H9 (cell line): ENCODE measurements around the gene NCOR2. TPM values are rescaled to one million over a fixed set of nuclear protein-coding genes. Genes with fewer than 3 reads are reported as not detected.

ENCODE experiments used
- DNase-seq: peaks from one replicate; pipeline ENCODE4 v3.0.0-alpha.2; 2017
- H2AFZ ChIP-seq: one replicate; pipeline ENCODE4 v1.6.1; 2013; ENCODE audit warnings: mild to moderate bottlenecking, low read length, control low read depth, moderate library complexity
- H2AK5ac ChIP-seq: 2 replicates; pipeline ENCODE4 v1.6.1; 2013; ENCODE audit warnings: low read length, control low read depth, mixed read lengths; ENCODE audit not compliant: insufficient read length
- H2BK120ac ChIP-seq: one replicate; pipeline ENCODE4 v1.6.1; 2013; ENCODE audit warnings: low read depth, mild to moderate bottlenecking, low read length, control low read depth, inconsistent platforms; ENCODE audit not compliant: poor library complexity, severe bottlenecking
- H2BK12ac ChIP-seq: 2 replicates; pipeline ENCODE4 v1.6.1; 2013; ENCODE audit warnings: low read length, control low read depth, mixed read lengths, low read depth; ENCODE audit not compliant: insufficient read length
- H2BK15ac ChIP-seq: 2 replicates; pipeline ENCODE4 v1.6.1; 2013; ENCODE audit warnings: low read depth, low read length, control low read depth
- H2BK20ac ChIP-seq: one replicate; pipeline ENCODE4 v1.6.1; 2013; ENCODE audit warnings: low read depth, mild to moderate bottlenecking, low read length, control low read depth, inconsistent platforms; ENCODE audit not compliant: poor library complexity, severe bottlenecking
- H2BK5ac ChIP-seq: 2 replicates; pipeline ENCODE4 v1.6.1; 2013; ENCODE audit warnings: low read length, control low read depth, mixed read lengths; ENCODE audit not compliant: insufficient read length
- H3K14ac ChIP-seq: 2 replicates; pipeline ENCODE4 v1.6.1; 2013; ENCODE audit warnings: low read length, control low read depth; ENCODE audit not compliant: insufficient read depth
- H3K18ac ChIP-seq: 2 replicates; pipeline ENCODE4 v1.6.1; 2013; ENCODE audit warnings: low read depth, mild to moderate bottlenecking, mixed read lengths, low read length, control low read depth; ENCODE audit not compliant: insufficient read length
- H3K23ac ChIP-seq: 2 replicates; pipeline ENCODE4 v1.6.1; 2013; ENCODE audit warnings: low read length, control low read depth, mixed read lengths, low read depth; ENCODE audit not compliant: insufficient read length
- H3K23me2 ChIP-seq: 2 replicates; pipeline ENCODE4 v1.6.1; 2013; ENCODE audit warnings: low read depth, mild to moderate bottlenecking, mixed read lengths, low read length, control low read depth; ENCODE audit not compliant: insufficient read length, poor library complexity, severe bottlenecking
- H3K27ac ChIP-seq: 2 replicates; pipeline ENCODE4 v1.5.1; 2013; ENCODE audit warnings: low read length, control low read depth, mixed read lengths, low read depth; ENCODE audit not compliant: insufficient read length
- H3K27me3 ChIP-seq: 2 replicates; pipeline ENCODE4 v1.6.1; 2013; ENCODE audit warnings: low read length, control low read depth, inconsistent platforms; ENCODE audit not compliant: insufficient read depth
- H3K4ac ChIP-seq: 2 replicates; pipeline ENCODE4 v1.6.1; 2013; ENCODE audit warnings: low read depth, mild to moderate bottlenecking, control low read depth, inconsistent platforms, low read length, moderate library complexity
- H3K4me1 ChIP-seq: 2 replicates; pipeline ENCODE4 v1.6.1; 2013; ENCODE audit warnings: low read length, control low read depth, inconsistent platforms; ENCODE audit not compliant: insufficient read depth
- H3K4me2 ChIP-seq: 2 replicates; pipeline ENCODE4 v1.6.1; 2013; ENCODE audit warnings: low read length, control low read depth, mixed read lengths; ENCODE audit not compliant: insufficient read length, insufficient read depth
- H3K56ac ChIP-seq: 2 replicates; pipeline ENCODE4 v1.6.1; 2013; ENCODE audit warnings: low read depth, mild to moderate bottlenecking, mixed read lengths, low read length, control low read depth; ENCODE audit not compliant: insufficient read length
- H3K79me1 ChIP-seq: 2 replicates; pipeline ENCODE4 v1.6.1; 2013; ENCODE audit warnings: low read depth, mild to moderate bottlenecking, moderate library complexity, low read length, control low read depth, inconsistent platforms; ENCODE audit not compliant: insufficient read depth, poor library complexity, severe bottlenecking
- H3K79me2 ChIP-seq: 2 replicates; pipeline ENCODE4 v1.6.1; 2013; ENCODE audit warnings: low read length, control low read depth, inconsistent platforms; ENCODE audit not compliant: insufficient read depth
- H3K9ac ChIP-seq: 2 replicates; pipeline ENCODE4 v1.6.1; 2013; ENCODE audit warnings: low read length, control low read depth, mixed read lengths; ENCODE audit not compliant: insufficient read length; ENCODE audit errors: extremely low read depth
- H3K9me3 ChIP-seq: one replicate; pipeline ENCODE4 v1.6.1; 2013; ENCODE audit warnings: low read depth, low read length, inconsistent platforms; ENCODE audit not compliant: control insufficient read depth
- H3T11ph ChIP-seq: one replicate; pipeline ENCODE4 v1.6.1; 2013; ENCODE audit warnings: mild to moderate bottlenecking, low read length, control low read depth, inconsistent platforms
- H4K20me1 ChIP-seq: one replicate; pipeline ENCODE4 v1.6.1; 2013; ENCODE audit not compliant: control insufficient read depth, insufficient read length, insufficient read depth
- H4K5ac ChIP-seq: 2 replicates; pipeline ENCODE4 v1.6.1; 2013; ENCODE audit warnings: low read depth, mild to moderate bottlenecking, mixed read lengths, low read length, control low read depth; ENCODE audit not compliant: insufficient read length
- H4K8ac ChIP-seq: replicated peaks from 2 replicates; pipeline ENCODE4 v1.6.1; 2013; ENCODE audit warnings: low read length, control low read depth, mixed read lengths, low read depth; ENCODE audit not compliant: insufficient read length
- H4K91ac ChIP-seq: 2 replicates; pipeline ENCODE4 v1.6.1; 2013; ENCODE audit warnings: low read depth, mild to moderate bottlenecking, moderate library complexity, mixed read lengths, low read length, control low read depth; ENCODE audit not compliant: insufficient read length
- H3K27ac Mint-ChIP-seq, 3 experiments: 2 replicates in 2 of 3; 3 replicates in 1 of 3; pipeline ENCODE4 v1.8.0; 2020 to 2021; ENCODE audit warnings: mixed read lengths in 3 of 3, mild to moderate bottlenecking in 1 of 3, moderate library complexity in 1 of 3
- H3K27me3 Mint-ChIP-seq: 2 replicates; pipeline ENCODE4 v1.8.0; 2021; ENCODE audit warnings: low read depth, mild to moderate bottlenecking, moderate library complexity, mixed read lengths
- H3K36me3 Mint-ChIP-seq, 3 experiments: 2 replicates in 2 of 3; 3 replicates in 1 of 3; pipeline ENCODE4 v1.8.0; 2020 to 2021; ENCODE audit warnings: low read depth in 3 of 3, mixed read lengths in 3 of 3; ENCODE audit not compliant: insufficient read depth in 1 of 3
- H3K4me1 Mint-ChIP-seq, 2 experiments: 2 replicates each; pipeline ENCODE4 v1.8.0; 2020; ENCODE audit warnings: mixed read lengths in 2 of 2
- H3K4me3 Mint-ChIP-seq, 2 experiments: 2 replicates in 1 of 2; 3 replicates in 1 of 2; pipeline ENCODE4 v1.8.0; 2020 to 2021; ENCODE audit warnings: mild to moderate bottlenecking in 2 of 2, mixed read lengths in 2 of 2, moderate library complexity in 1 of 2
- H3K9me3 Mint-ChIP-seq, 2 experiments: 2 replicates in 1 of 2; 3 replicates in 1 of 2; pipeline ENCODE4 v1.8.0; 2020; ENCODE audit warnings: mild to moderate bottlenecking in 2 of 2, mixed read lengths in 2 of 2, moderate library complexity in 1 of 2
- CTCF ChIP-seq: fragments of 200-600 bp; sonication (generic); conservative IDR thresholded peaks from 3 replicates; pipeline ENCODE4 v1.8.0; 2021; ENCODE audit warnings: antibody characterized with exemption, mild to moderate bottlenecking
- WGBS: extraction: QIAGEN DNeasy Blood & Tissue Kit; methylation state at CpG from one replicate; pipeline ENCODE4 v1.1.7; 2013; ENCODE audit warnings: missing lambda C conversion rate, low lambda C conversion rate, mixed read lengths; ENCODE audit not compliant: insufficient read length; ENCODE audit errors: extremely low coverage; 5-methylcytosine and 5-hydroxymethylcytosine counted together
- total RNA-seq: library from RNA; stranded (reverse); gene quantifications from 2 replicates; pipeline ENCODE4 v1.2.1, GENCODE V29; 2021

NCOR2 gene
- total RNA-seq, 1 experiment from 2014 or later: 226 TPM

- Histone ChIP-seq H4K91ac (no peak overlapping the region), H2BK20ac (no peak overlapping the region), H3K4ac (no peak overlapping the region), H3K14ac (no peak overlapping the region), H3K4me2 (no peak overlapping the region), H3K23ac (no peak overlapping the region), H3K56ac (no peak overlapping the region), H3T11ph (no peak overlapping the region), H3K9me3 (no peaks in the 10 kb centered on the region), H2BK120ac (no peak overlapping the region), H4K5ac (no peak overlapping the region), H3K79me1 (peaks cover 10% of the 10 kb centered on the region), H3K23me2 (no peaks in the 10 kb centered on the region), H2AFZ (no peak overlapping the region), H4K8ac (no peak overlapping the region), H3K9ac (no peak overlapping the region), H2BK5ac (no peak overlapping the region), H3K18ac (peak overlapping the region; percentile 8), H3K79me2 (peaks cover 23% of the 10 kb centered on the region; the same call in 1 of the 2 replicates), H2BK15ac (no peak overlapping the region), H2AK5ac (no peak overlapping the region), H2BK12ac (no peak overlapping the region), H3K27ac (no peak overlapping the region), H3K4me1 (no peaks in the 10 kb centered on the region), H4K20me1 (no peaks in the 10 kb centered on the region), H3K27me3 (no peaks in the 10 kb centered on the region)
- Mint-ChIP-seq H3K4me1 (peaks cover 15 to 19% of the 10 kb centered on the region in 2 experiments; a peak in 3 of 4 replicates), H3K27me3 (no peaks in the 10 kb centered on the region), H3K27ac (peak overlapping the region in 1 of 3 experiments; percentile 66; a peak in 1 of 7 replicates), H3K9me3 (peaks cover 4 to 5% of the 10 kb centered on the region in 2 experiments; a peak in 2 of 5 replicates), H3K4me3 (no peak overlapping the region), H3K36me3 (peaks cover 12 to 35% (median 31%) of the 10 kb centered on the region in 3 experiments)
- no peak for DNase-seq
- TF ChIP-seq CTCF: no peak
- WGBS: no CpG with 5 or more reads among the region's 14 CpGs
These were observed 42.0 kb downstream of the NCOR2 start for GRCh38 chr12:124525455-124525854.
